ENCODE results near the gene ZFYVE28. TPM values are rescaled to one million over a fixed set of nuclear protein-coding genes. Genes with fewer than 3 reads are reported as not detected.

ZFYVE28 gene
- total RNA-seq, 1 donor from 2014 or later: 16.6 TPM

DNA sequence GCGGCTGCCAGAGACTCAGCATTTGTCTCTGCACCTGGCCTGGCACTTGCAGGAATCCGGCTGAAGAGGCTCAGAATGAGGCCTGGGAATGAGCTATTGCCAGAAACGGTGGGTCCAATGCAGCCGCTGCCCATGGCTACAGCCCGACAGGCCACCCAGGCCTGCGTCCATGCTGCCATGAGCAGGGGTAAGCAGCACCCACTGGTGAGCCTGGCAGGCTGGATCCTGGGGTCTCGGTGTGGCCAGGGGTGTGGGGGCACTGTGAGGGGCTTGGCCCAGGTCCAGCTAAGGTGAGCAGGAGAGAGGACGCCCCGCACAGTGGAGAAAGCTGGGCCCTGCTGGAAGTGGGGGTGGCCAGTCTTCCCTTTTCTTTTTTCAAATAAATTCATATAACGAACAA is 96.2 kb downstream of the ZFYVE28 start:
- no peak for DNase-seq
- peak; percentile 21 for ATAC-seq
- Histone ChIP-seq H3K4me1 (no peaks in the 10 kb centered on the region), H3K27me3 (no peaks in the 10 kb centered on the region), H3K4me3 (no peak overlapping the region), H3K9me3 (peaks cover under 1% of the 10 kb centered on the region), H3K27ac (no peak overlapping the region), H3K36me3 (no peaks in the 10 kb centered on the region)
- TF ChIP-seq, protein P1, sequence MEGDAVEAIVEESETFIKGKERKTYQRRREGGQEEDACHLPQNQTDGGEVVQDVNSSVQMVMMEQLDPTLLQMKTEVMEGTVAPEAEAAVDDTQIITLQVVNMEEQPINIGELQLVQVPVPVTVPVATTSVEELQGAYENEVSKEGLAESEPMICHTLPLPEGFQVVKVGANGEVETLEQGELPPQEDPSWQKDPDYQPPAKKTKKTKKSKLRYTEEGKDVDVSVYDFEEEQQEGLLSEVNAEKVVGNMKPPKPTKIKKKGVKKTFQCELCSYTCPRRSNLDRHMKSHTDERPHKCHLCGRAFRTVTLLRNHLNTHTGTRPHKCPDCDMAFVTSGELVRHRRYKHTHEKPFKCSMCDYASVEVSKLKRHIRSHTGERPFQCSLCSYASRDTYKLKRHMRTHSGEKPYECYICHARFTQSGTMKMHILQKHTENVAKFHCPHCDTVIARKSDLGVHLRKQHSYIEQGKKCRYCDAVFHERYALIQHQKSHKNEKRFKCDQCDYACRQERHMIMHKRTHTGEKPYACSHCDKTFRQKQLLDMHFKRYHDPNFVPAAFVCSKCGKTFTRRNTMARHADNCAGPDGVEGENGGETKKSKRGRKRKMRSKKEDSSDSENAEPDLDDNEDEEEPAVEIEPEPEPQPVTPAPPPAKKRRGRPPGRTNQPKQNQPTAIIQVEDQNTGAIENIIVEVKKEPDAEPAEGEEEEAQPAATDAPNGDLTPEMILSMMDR (IDR thresholded peaks at IDR 0.05): no peak
- intact Hi-C loops (cut with DNase I): no loop called here

GRCh38 chr4:2321279-2322196 is 96.9 kb downstream of the ZFYVE28 start:
- H3K27ac ChIP-seq: no peak overlapping the region
- intact Hi-C loops (cut with DNase I): no loop called here
- DNase-seq (no peak), ATAC-seq (peak; percentile 12)
- H3K4me1 ChIP-seq: no peaks in the 10 kb centered on the region
- H3K9me3 ChIP-seq: no peaks in the 10 kb centered on the region
- TF ChIP-seq, protein P1 (IDR thresholded peaks at IDR 0.05): no peak
- no peaks in the 10 kb centered on the region for H3K27me3 ChIP-seq
- no peaks in the 10 kb centered on the region for H3K36me3 ChIP-seq
- H3K4me3 ChIP-seq: no peak overlapping the region

- Histone ChIP-seq H3K27me3 (no peaks in the 10 kb centered on the region), H3K4me1 (no peaks in the 10 kb centered on the region), H3K4me3 (no peak overlapping the region), H3K27ac (no peak overlapping the region), H3K9me3 (no peaks in the 10 kb centered on the region), H3K36me3 (no peaks in the 10 kb centered on the region)
- no peak for ATAC-seq
- DNase-seq: no peak
- intact Hi-C loops (cut with DNase I): no loop called here
- TF ChIP-seq, protein P1 (IDR thresholded peaks at IDR 0.05): no peak
Observed at GRCh38 chr4:2320746-2321145, 97.7 kb downstream of the ZFYVE28 start.

DNA sequence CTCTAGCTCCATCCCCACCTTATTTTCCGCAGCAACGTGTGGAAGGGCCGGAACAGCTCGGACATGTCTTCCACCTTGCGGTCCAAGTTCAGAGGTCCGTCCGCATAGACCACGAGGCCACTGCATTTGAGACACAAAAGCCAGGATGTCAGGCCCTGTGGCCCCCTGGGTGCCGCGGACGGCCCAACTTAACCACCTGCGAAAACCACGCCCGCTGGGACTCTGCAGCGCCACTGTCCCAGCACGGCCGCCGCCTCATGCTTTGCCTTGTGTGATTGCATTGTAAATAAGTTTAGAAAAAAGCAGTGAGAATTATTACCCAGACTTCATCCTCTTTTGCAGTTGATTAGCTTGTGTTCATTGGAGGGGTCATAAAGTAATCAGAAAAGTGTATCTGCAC is 98.3 kb downstream of the ZFYVE28 start:
- TF ChIP-seq, protein P1 (IDR thresholded peaks at IDR 0.05): no peak
- Histone ChIP-seq H3K36me3 (no peaks in the 10 kb centered on the region), H3K4me1 (no peaks in the 10 kb centered on the region), H3K27ac (no peak overlapping the region), H3K27me3 (no peaks in the 10 kb centered on the region), H3K4me3 (no peak overlapping the region), H3K9me3 (no peaks in the 10 kb centered on the region)
- ATAC-seq: peak; percentile 19
- no peak for DNase-seq
- intact Hi-C loops (cut with DNase I): no loop called here

DNA sequence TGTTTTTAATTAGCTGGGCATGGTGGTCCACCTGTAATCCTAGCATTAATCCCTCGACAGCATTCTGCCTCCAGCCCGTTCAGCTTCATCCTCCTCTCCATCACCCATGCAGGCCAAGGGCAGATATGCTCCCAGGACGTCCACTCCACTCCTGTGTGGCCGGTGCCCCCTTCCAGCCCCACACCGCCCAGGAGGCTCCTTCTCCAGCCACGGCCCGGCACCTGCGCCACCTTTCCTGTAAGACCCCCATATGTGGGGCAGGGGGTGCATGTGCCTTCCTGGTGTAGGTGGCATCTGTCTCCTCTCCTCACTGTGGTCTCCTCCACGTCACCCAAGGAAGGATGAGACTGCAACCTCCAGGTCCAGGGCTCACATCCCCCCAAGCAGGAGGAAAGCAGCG is 99.6 kb downstream of the ZFYVE28 start:
- TF ChIP-seq, protein P1 (IDR thresholded peaks at IDR 0.05): no peak
- no peak overlapping the region for H3K27ac ChIP-seq
- H3K9me3 ChIP-seq: no peaks in the 10 kb centered on the region
- DNase-seq (no peak), ATAC-seq (no peak)
- H3K4me1 ChIP-seq: no peaks in the 10 kb centered on the region
- H3K36me3 ChIP-seq: no peaks in the 10 kb centered on the region
- no peaks in the 10 kb centered on the region for H3K27me3 ChIP-seq
- no peak overlapping the region for H3K4me3 ChIP-seq
- intact Hi-C loops (cut with DNase I): no loop called here
